Measurements from ENCODE around the gene RABGAP1L. TPM values are rescaled to one million over a fixed set of nuclear protein-coding genes. Genes with fewer than 3 reads are reported as not detected.

RABGAP1L gene
- total and polyA plus RNA-seq, 2 of the 8 experiments (the other 6 are each of a cell fraction or from before 2014, with no cell fraction given), result 33.3 to 156 TPM

GRCh38 chr1:174874331-174875053, 715.2 kb downstream of the RABGAP1L start:
- peak overlapping the region; percentile 60 for H4K5ac ChIP-seq (ENCODE audit: insufficient read length, low read depth, low read length)
- H3K14ac ChIP-seq (ENCODE audit: insufficient read length), result no peak overlapping the region
- H3K9ac ChIP-seq (replicated peaks in 1 of 4; ENCODE audit: extremely low read depth in 1 of 4, low read depth in 3 of 4, low read length in 3 of 4), result peak overlapping the region; percentile 63 to 80 (median 72)
- H3K4ac ChIP-seq (replicated peaks; ENCODE audit: insufficient read length, low read depth, low read length), result peak overlapping the region; percentile 14
- peak overlapping the region; percentile 63 to 92 (median 75) for H3K4me3 ChIP-seq (ENCODE audit: extremely low read depth in 1 of 4, insufficient read depth in 2 of 4, low read depth in 3 of 4, low read length in 4 of 4)
- H4K91ac ChIP-seq (replicated peaks; ENCODE audit: insufficient read length, low read length), result peak overlapping the region; percentile 23
- H2AK5ac ChIP-seq (ENCODE audit: low read depth, low read length), result no peak overlapping the region
- H3K4me2 ChIP-seq (ENCODE audit: insufficient read depth in 1 of 2, low read depth in 2 of 2, low read length in 2 of 2), result peak overlapping the region; percentile 67 to 94
- H2BK120ac ChIP-seq (replicated peaks; ENCODE audit: low read depth, low read length), result peak overlapping the region; percentile 82
- H2BK5ac ChIP-seq (ENCODE audit: low read depth, low read length), result peak overlapping the region; percentile 88
- H4K20me1 ChIP-seq (replicated peaks in 1 of 2; ENCODE audit: control insufficient read depth in 1 of 2, insufficient read depth in 2 of 2, low read length in 2 of 2), result no peaks in the 10 kb centered on the region
- H3K79me1 ChIP-seq (ENCODE audit: low read depth, low read length), result no peaks in the 10 kb centered on the region
- no peaks in the 10 kb centered on the region; the same call in 1 of the 2 replicates for H3K23me2 ChIP-seq (ENCODE audit: low read depth, low read length)
- H2BK15ac ChIP-seq (ENCODE audit: low read length), result no peak overlapping the region
- no peak overlapping the region for H4K8ac ChIP-seq (ENCODE audit: extremely low read depth, insufficient read depth, low read length)
- POLR2A ChIA-PET (ENCODE audit: partially characterized antibody), result interaction anchor here (0.6 to 2.6 kb wide), 6 partner anchors 9 to 125 kb away, joined by 3 to 10 read pairs (median 4); partner anchors contain the start of gene CACYBP
- peak overlapping the region; percentile 54; the same call in 1 of the 2 replicates for H3K18ac ChIP-seq (ENCODE audit: extremely low read depth, low read length)
- H2BK20ac ChIP-seq (ENCODE audit: low read length), result no peak overlapping the region
- CTCF ChIA-PET (ENCODE audit: partially characterized antibody), result interaction anchor here (0.6 to 1.4 kb wide), 5 partner anchors 9 to 1499 kb away, joined by 3 to 4 read pairs (median 4); no protein-coding TSS in a partner anchor
- whole genome bisulfite sequencing, 2 experiments (ENCODE audit: extremely low coverage in 1 of 2, insufficient coverage in 1 of 2, insufficient read length in 1 of 2, insufficient replicate concordance in 2 of 2, low coverage in 1 of 2, low lambda C conversion rate in 2 of 2, missing lambda C conversion rate in 1 of 2), result 1% methylated on average over 11 of the region's 11 CpGs; no CpG with 5 or more reads in 1 of the 2 experiments
- no peak overlapping the region for H3K23ac ChIP-seq (ENCODE audit: insufficient read length)
- peaks cover 0 to 24% (median 12%) of the 10 kb centered on the region in 4 experiments; a peak in 6 of 7 replicates for H3K4me1 ChIP-seq (replicated peaks in 1 of 4; ENCODE audit: control insufficient read depth in 3 of 4, insufficient read depth in 4 of 4, low read length in 3 of 4)
- FAIRE-seq (peak; percentile 91), DNase-seq (ENCODE audit: low read depth in 1 of 2, low spot score in 2 of 2) (no peak)
- H3K9me3 ChIP-seq (ENCODE audit: insufficient read depth in 2 of 2, low read depth in 1 of 2, low read length in 1 of 2), result no peaks in the 10 kb centered on the region
- no peaks in the 10 kb centered on the region for H3K27me3 ChIP-seq (replicated peaks in 1 of 4; ENCODE audit: control insufficient read depth in 3 of 4, extremely low read depth in 1 of 4, insufficient read depth in 3 of 4, low read length in 3 of 4)
- peak overlapping the region; percentile 70 for H3K27ac ChIP-seq (ENCODE audit: low read depth, low read length)
- H3K56ac ChIP-seq (replicated peaks; ENCODE audit: insufficient read length, low read depth, low read length), result peak overlapping the region; percentile 59
- H3K79me2 ChIP-seq (ENCODE audit: control insufficient read depth in 1 of 2, insufficient read depth in 2 of 2, low read length in 2 of 2), result peaks cover 4 to 51% of the 10 kb centered on the region in 2 experiments; a peak in 3 of 4 replicates
- no peak overlapping the region for H2AFZ ChIP-seq (ENCODE audit: low read length)
- H2BK12ac ChIP-seq (ENCODE audit: low read depth, low read length), result peak overlapping the region; percentile 69; the same call in 1 of the 2 replicates
- peaks cover 0 to 35% (median 2%) of the 10 kb centered on the region in 4 experiments; a peak in 2 of 8 replicates for H3K36me3 ChIP-seq (ENCODE audit: control insufficient read depth in 2 of 4, insufficient read depth in 4 of 4, low read length in 3 of 4)
- peak; percentile 37 for TF ChIP-seq PHF8 (conservative IDR thresholded peaks at IDR 0.05; ENCODE audit: low read depth, low read length)
- TF ChIP-seq POLR2A (IDR thresholded peaks at IDR 0.05; ENCODE audit: control extremely low read depth in 1 of 2, low read depth in 2 of 2, low read length in 2 of 2), result peak; percentile 67 to 92
- no peak for TF ChIP-seq EZH2 (IDR thresholded peaks at IDR 0.05; ENCODE audit: low read depth, low read length, severe bottlenecking)
- TF ChIP-seq RNF2 (IDR thresholded peaks at IDR 0.05; ENCODE audit: borderline replicate concordance, low read depth, low read length, missing control alignments, poor library complexity, severe bottlenecking), result no peak
- TF ChIP-seq RAD21 (IDR thresholded peaks at IDR 0.05 in 1 of 2, conservative IDR thresholded peaks at IDR 0.05 in 1 of 2; ENCODE audit: low read depth in 2 of 2, low read length in 2 of 2), result peak in 1 of 2 experiments; percentile 7; a peak in 1 of 4 replicates
- TF ChIP-seq TAF1 (IDR thresholded peaks at IDR 0.05; ENCODE audit: low read depth, low read length), result peak; percentile 86
- TF ChIP-seq CHD2 (IDR thresholded peaks at IDR 0.05; ENCODE audit: low read length), result no peak
- no peak for TF ChIP-seq E2F6 (IDR thresholded peaks at IDR 0.05)
- TF ChIP-seq MAX (IDR thresholded peaks at IDR 0.05), result peak; percentile 10; the same call in 1 of the 2 replicates
- TF ChIP-seq TBP (IDR thresholded peaks at IDR 0.05; ENCODE audit: low read depth, low read length), result peak; percentile 85

Measured in H1 (cell line).